NK-92 (cell line): ENCODE measurements around the gene GOLT1B.

ENCODE experiments used
- DNase-seq: peaks from one replicate; lab custom pipeline; 2025; ENCODE audit not compliant: unreplicated experiment; lab: John Stamatoyannopoulos, UW

The GOLT1B gene

GRCh38 chr12:21521541-21521940 is 20.0 kb downstream of the GOLT1B start:
- DNase-seq, result no peak

GRCh38 chr12:21523148-21523547 is 21.6 kb downstream of the GOLT1B start:
- DNase-seq, result no peak

DNA sequence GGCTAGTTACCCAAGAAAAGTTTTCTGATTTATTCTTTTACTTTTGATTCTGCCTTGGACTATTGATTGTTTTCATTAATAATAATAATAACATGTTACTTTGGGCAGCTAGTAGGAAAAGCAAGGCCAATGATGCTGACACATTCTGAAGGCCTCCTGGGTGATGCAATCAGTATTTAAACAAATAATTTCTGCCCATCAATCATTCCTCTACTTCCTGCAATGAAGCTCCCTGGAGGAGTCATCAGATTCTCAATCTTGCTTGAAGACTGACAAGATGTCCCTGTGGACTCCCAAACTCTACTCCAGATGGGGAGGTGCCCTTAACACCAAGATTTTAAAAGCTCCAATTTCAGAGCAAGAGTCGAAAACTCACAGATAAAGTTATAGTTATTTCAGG is 24.5 kb downstream of the GOLT1B start, which contains the start of gene SPX:
SPX (plus strand) TSS at position 244 of the 400 bp plus-strand sequence. CDS start 177 bp downstream, outside the sequence.
- DNase-seq, result no peak

DNA sequence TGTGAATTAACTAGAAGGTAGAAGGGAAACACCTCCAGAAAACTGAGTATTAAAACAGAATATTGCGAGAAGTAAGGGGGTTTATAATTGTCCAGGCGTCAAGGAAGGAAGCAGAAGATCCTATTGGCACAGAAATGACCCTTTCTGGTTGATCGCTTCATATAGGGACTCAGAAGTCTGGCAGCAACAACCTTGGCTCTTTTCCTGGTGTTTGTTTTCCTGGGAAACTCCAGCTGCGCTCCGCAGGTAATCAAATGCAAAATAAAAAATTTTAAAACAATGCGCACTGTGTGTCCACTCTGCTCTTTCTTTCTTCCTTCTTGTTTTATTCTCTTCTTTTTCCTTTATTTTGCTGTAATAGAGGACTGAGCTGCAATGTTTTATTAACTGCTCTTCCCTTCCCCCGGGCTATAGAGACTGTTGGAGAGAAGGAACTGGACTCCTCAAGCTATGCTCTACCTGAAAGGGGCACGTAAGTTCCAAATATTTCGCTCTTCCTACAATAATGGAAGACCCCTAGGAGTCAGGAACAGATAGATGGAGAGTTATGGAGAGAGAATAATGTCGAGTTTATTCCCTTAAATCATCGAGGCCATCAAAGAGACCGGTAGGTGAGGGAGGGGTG is 25.2 kb downstream of the GOLT1B start:
- DNase-seq, result no peak

GRCh38 chr12:21527451-21528180 is 26.0 kb downstream of the GOLT1B start:
- DNase-seq, result no peak

DNA sequence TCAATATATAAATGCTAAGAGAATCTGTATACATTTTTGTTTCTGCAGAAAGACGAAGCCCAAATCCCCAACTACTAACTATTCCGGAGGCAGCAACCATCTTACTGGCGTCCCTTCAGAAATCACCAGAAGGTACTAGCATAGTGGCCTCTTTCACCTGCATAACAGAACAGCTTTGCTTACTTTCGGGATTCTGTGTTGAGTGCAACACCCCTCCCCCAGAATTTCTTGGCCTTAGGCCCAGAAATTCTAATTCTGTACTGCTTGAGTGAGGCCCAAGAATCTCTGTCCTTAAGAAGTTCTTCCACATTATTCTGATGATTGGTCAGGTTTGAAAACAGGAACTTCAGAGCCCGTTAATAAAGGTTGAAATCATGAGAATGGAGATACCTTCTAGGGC is 27.4 kb downstream of the GOLT1B start:
- DNase-seq, result no peak

DNA sequence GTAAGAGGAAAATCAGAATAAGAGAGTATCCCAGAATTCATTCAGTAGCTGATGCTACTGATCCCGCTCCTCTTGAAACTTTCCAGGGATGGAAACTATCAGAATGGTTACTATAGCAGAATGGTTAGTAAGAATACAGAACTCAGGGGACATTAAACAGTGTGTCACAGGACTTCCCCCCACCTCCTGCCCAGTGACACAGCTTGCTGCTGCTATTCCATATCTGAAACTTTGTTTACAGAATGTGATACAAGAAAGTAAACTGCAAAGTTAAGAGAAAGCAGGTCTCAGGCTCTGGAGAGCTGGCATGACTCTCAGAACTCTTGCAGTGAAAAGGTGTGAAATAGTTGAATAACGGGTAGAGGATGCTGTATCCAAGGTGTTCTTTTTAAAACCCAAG is 27.9 kb downstream of the GOLT1B start:
- no peak for DNase-seq

DNA sequence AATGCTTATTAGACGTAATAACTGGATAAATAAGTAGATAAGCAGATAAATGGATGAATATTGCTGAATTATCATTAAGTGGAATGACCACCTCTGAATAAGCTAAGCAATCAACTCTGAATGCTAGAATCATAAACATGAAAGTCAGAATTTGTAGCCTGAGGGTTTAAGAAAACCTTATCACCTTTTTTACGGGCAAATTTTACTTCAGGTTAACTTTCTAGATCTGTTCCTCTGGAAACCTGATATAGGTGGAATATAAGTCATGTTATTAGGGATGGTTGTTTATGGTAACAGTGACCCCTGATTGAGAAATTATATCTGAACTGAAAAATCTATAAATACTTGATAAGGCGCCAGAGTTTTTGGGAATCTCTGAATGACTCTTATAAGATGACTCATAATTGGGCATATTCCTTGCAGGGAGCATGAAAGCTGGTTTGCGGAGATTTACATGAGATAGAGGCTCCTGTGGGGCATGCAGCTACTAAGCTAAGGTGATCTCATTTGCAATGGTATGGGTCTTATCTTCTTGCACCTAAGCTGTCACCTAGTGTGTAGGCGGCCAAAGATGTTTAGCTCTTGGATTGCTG is 36.6 kb downstream of the GOLT1B start:
- no peak for DNase-seq

DNA sequence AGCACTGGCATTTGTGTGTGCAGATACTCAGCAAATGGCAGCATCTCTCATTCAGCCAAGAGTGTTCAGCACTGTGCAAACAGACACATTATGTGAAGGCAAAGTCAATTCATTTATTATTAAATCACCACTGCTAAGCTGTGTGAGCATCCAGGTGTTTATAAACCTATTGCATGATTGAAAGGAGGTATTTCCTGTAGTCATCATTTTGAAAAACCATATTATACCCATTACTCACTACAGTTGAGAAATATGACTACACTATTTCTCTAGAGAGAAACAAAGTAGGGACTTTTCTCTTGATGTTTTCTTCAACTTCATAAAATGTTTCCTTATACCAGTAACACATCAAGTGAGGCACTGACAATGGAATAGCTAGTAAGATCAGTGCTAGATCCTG is 38.2 kb downstream of the GOLT1B start:
- DNase-seq, result no peak

- no peak for DNase-seq
Measured at GRCh38 chr12:21541773-21542172, 40.2 kb downstream of the GOLT1B start.

- no peak for DNase-seq
Measured at GRCh38 chr12:21542403-21542802, 40.8 kb downstream of the GOLT1B start.

- DNase-seq, result no peak
Measured at GRCh38 chr12:21543151-21543550, 41.6 kb downstream of the GOLT1B start.

GRCh38 chr12:21545557-21545956 is 44.0 kb downstream of the GOLT1B start:
- DNase-seq, result no peak

DNA sequence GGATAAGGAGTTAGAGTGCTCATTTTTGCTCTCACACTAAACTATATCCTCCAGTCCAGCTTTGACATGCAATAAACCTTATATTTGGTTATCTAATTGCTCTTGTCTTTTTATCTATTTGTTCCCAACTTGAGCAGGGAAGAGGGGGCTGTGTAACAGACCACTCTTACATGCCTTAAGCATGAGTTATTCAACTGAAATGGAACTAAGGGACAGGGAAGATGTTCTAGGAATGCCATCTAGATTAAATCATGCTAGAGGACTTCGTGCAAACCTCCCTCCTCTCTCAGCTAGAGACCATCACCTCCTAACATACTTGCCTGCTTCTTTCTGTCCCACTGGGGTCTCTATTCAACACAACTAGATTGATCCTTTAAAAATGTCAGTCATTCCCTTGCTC is 45.1 kb downstream of the GOLT1B start:
- DNase-seq, result no peak

GRCh38 chr12:21547437-21547836 is 45.8 kb downstream of the GOLT1B start:
- DNase-seq, result no peak

GRCh38 chr12:21551841-21552465 is 50.4 kb downstream of the GOLT1B start:
- DNase-seq, result no peak

GRCh38 chr12:21552635-21553328 is 51.2 kb downstream of the GOLT1B start:
- DNase-seq, result no peak

DNA sequence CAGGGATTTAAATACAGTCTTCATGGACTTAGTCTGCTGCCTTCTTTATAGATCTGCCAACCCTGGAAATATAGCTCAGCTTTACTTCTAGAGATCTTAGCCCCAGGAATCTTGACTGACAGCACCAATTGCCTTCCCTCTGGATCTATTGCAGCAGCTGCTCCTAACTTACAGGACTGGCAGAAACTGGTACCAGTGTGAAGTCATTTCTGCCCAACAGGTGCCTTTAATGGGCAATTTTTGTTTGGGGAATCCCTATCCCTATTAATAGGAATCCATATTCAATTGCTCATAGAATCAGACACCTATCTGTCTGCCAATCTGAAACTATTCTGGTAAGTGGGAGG is 51.7 kb downstream of the GOLT1B start:
- DNase-seq, result no peak

- DNase-seq, result no peak
Measured at GRCh38 chr12:21558100-21558679, 56.6 kb downstream of the GOLT1B start.

DNA sequence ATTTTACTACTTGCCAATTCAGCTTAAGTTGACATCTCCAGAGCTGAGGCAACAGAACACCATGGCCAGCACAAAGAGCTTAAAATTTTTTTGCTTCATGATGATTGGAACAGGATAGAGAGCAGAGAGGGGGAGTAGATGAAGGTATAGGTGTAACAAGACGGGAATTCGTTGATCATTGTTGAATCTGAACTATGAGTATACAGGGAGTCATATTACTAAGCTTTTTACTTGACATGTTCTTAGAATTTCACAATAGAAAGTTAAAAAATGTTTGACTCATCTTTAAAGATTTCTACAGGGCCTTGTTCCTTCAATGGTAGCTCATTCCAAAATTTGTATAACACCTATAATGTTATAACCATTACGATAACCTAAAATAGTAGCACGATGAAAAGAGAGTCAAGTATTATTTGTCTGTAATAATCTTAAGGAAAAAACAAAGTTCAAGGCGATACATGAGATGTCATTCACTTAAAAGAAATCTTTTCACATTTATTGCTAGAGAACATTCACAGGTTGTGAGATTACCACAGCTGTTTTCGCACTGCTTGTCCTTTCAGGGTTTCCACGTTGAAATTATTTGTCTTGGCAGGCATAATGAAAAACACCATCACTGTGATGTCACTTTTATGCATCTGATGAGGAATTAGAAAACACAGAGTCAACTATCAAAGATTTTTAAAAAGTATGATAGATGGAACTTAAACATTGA is 58.4 kb downstream of the GOLT1B start:
- no peak for DNase-seq
